Measurements from ENCODE around the gene MLYCD.
"Not testable (repeated sequence)": the region's sequence is repeated elsewhere in the genome, so short reads cannot be mapped to it uniquely, and the experiment has no call there.

MLYCD gene

GRCh38 chr16:83926726-83927397, 27.9 kb downstream of the MLYCD start:
- peak in 1 of 2 experiments; percentile 33 for DNase-seq

- no peak for DNase-seq
Measured at GRCh38 chr16:83928341-83929055, 29.6 kb downstream of the MLYCD start.

GRCh38 chr16:83929811-83930555, 31.1 kb downstream of the MLYCD start:
- no peak for DNase-seq

GRCh38 chr16:83930730-83931500, 32.0 kb downstream of the MLYCD start:
- no peak for DNase-seq

- DNase-seq, result no peak
Measured at GRCh38 chr16:83931556-83931955, 32.6 kb downstream of the MLYCD start.

GRCh38 chr16:83932304-83932703, 33.4 kb downstream of the MLYCD start:
- no peak for DNase-seq

GRCh38 chr16:83932955-83933673, 34.2 kb downstream of the MLYCD start:
- DNase-seq, result no peak

- no peak for DNase-seq
Measured at GRCh38 chr16:83933885-83934683, 35.2 kb downstream of the MLYCD start.

- DNase-seq, result no peak
Measured at GRCh38 chr16:83934684-83934977, 35.7 kb downstream of the MLYCD start.

- no peak for DNase-seq
Measured at GRCh38 chr16:83935005-83935857, 36.3 kb downstream of the MLYCD start.

- DNase-seq, result no peak
Measured at GRCh38 chr16:83935858-83936255, 36.9 kb downstream of the MLYCD start.

- DNase-seq, result no peak
Measured at GRCh38 chr16:83936581-83937165, 37.8 kb downstream of the MLYCD start.

- DNase-seq, result no peak
Measured at GRCh38 chr16:83937267-83937666, 38.4 kb downstream of the MLYCD start.

- no peak for DNase-seq
Measured at GRCh38 chr16:83937922-83938885, 39.3 kb downstream of the MLYCD start.

GRCh38 chr16:83939266-83939855, 40.4 kb downstream of the MLYCD start:
- no peak for DNase-seq

GRCh38 chr16:83940119-83940518, 41.2 kb downstream of the MLYCD start:
- DNase-seq, result no peak

- DNase-seq, result no peak
Measured at GRCh38 chr16:83940630-83941378, 41.9 kb downstream of the MLYCD start.

- DNase-seq, result not testable (repeated sequence)
Measured at GRCh38 chr16:83941546-83941945, 42.6 kb downstream of the MLYCD start.
